Lung microvascular endothelial cell (primary cell): ENCODE measurements around the gene EIF3F. TPM values are rescaled to one million over a fixed set of nuclear protein-coding genes. Genes with fewer than 3 reads are reported as not detected.

Experiments used
- DNase-seq, 2 donors: peaks; one replicate each; pipeline versions ENCODE4 v3.0.0 to v3.0.0-alpha.2; 2010; ENCODE audit warnings: low read depth in 2 of 2
- total RNA-seq: library from RNA; depleted of rRNA; stranded (reverse); fragments of >200 nt; gene quantifications from 2 replicates; pipeline ENCODE4 v1.2.1, GENCODE V29; 2014

Gene EIF3F
- total RNA-seq, 1 donor from 2014 or later: 271 TPM

GRCh38 chr11:8038811-8039529 lies 51.8 kb downstream of the EIF3F start:
- no peak for DNase-seq

DNA sequence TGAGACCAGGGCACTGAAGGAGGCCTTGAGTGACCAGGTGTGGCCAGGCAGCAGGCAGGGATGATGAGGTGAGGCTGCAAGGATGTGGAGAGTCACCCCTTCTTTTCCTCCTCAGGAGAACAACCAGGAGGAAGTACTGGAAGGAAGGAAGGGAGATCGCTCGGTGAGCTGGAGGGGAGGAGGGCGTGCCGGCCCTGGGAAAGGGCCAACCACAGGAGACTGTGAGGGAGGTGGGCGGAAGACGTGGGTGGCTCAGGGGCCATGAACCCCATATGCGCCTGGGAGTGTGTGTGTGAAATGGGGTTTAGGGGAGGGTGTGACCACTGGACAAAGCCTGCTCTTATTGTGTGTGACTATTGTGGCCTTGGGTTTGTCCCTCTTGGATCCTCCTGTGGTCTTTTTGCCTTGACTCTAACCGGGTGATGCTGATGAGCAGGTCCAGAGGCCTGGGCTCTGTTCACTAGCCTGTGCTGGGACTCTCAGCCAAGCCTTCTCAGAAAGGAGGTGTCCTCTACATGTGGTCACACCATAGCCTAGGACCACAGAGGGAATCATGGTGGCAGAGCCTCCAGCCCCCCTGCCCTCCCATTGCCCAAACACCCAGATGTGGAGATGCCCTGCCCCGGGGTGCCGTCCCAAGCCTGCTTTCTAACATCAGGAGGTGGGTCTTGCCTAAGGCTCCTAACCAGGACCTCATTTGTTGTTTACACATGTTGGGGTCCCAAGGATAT lies 52.6 kb downstream of the EIF3F start:
- no peak for DNase-seq

GRCh38 chr11:8040261-8040920 lies 53.3 kb downstream of the EIF3F start:
- no peak for DNase-seq

DNA sequence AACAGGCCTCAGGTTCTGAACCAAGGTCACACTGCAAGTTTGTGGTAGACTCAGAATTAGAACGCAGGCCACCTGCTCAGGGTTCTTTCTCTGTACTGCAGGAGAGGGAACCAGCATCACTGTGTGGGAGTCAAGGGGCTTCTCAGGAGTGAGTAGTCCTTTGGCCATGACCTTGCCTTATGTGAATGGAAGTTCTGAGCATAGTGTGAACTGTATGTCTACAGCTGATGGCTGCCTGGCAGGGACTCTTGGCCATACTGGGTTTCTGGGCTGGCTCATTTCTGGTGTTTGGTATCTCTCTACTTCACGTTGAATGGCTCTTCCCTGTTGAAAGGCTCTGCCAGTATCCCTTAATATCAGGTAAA lies 53.8 kb downstream of the EIF3F start:
- DNase-seq: no peak

GRCh38 chr11:8041576-8041975 lies 54.4 kb downstream of the EIF3F start:
- no peak for DNase-seq

- no peak for DNase-seq
Observed at GRCh38 chr11:8043756-8044155, 56.6 kb downstream of the EIF3F start.

- DNase-seq: no peak
Observed at GRCh38 chr11:8045839-8046238, 58.7 kb downstream of the EIF3F start.

DNA sequence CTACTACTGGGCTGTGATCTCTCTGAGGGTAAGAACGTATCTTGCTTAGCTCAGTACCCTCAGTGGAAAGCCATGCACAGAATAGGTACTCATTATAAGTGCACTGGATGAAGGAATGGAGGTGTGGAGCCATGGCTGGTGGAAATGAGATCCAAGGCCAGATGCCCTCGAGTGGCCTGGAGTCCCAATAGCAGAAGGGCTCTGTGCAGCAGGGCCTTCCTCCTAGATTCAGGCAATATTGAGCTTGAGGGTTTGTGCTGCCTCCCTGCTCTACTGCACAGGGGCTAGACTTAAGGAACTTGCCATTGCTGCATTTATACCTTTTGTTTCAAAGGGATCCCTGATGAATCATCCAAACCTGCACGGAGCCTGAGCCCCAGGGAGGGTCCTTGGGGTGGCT lies 60.2 kb downstream of the EIF3F start:
- DNase-seq: no peak

DNA sequence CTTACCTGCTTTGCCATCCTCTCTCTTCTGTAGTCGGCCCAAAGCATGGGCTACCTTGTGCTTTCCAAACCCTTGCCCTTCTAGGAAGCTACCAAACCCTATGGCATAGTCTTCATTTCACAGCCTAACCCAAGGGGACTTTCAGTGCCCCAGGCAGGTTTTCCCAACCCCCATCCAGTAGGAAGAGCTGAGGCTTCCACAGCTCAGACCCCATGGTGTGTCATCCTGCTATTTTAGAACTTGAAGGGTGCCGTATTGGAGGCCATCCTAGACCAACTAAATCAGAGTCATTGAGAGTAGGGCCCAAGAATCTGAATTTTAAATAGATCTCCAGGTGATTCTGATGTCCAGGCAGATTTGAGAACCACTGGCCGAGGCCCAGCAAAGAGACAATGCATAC lies 61.9 kb downstream of the EIF3F start:
- no peak for DNase-seq

Other genes starting within 250 kb of the EIF3F start
- not detected in 2 replicates for gene OR5P2, start 190.4 kb upstream of the EIF3F start, total RNA-seq
- not detected in 2 replicates for gene OR5P3, start 156.5 kb upstream of the EIF3F start, total RNA-seq
- gene OR10A6, start 56.1 kb upstream of the EIF3F start, total RNA-seq: not detected in 2 replicates
- not detected in 2 replicates for gene OR10A3, start 45.6 kb upstream of the EIF3F start, total RNA-seq
- gene NLRP10, start 21.9 kb upstream of the EIF3F start, total RNA-seq: not detected in 2 replicates
- 0.60 and 0.65 TPM in 2 replicates for gene TUB, start 93.9 kb downstream of the EIF3F start, total RNA-seq
- gene RIC3, start 181.7 kb downstream of the EIF3F start, total RNA-seq: not detected in 2 replicates